PC-3 (cell line): ENCODE data around the gene ADAM17. TPM values are rescaled to one million over a fixed set of nuclear protein-coding genes. Genes with fewer than 3 reads are reported as not detected.

ENCODE experiments used
- ATAC-seq: fragments of 200-7000 bp; cut with Tn5 transposase; 2 replicates; pipeline ENCODE4 v1.9.1; 2020; ENCODE audit warnings: mild to moderate bottlenecking, moderate library complexity
- BruUV-seq: library from RNA; stranded (reverse); fragments of 400-500 nt; replicated peaks from 2 replicates; lab custom pipeline; 2021; lab: Mats Ljungman, UMichigan
- CTCF ChIA-PET: fragments of 300-600 bp; sonication (Branson Sonifier 250); formaldehyde crosslinking; loops from one replicate; lab custom pipeline; 2022; ENCODE audit warnings: antibody characterized with exemption; lab: Charles Lee
- POLR2A ChIA-PET: fragments of 300-600 bp; sonication (Branson Sonifier 250); formaldehyde crosslinking; loops from one replicate; lab custom pipeline; 2022; ENCODE audit warnings: antibody characterized with exemption; ENCODE audit not compliant: unreplicated experiment; lab: Charles Lee
- DNase-seq: peaks from one replicate; pipeline ENCODE4 v3.0.0-alpha.2; 2015
- H2AFZ ChIP-seq: fragments of 300-600 bp; sonication (generic); 2 replicates; pipeline ENCODE4 v1.6.0; 2016; ENCODE audit warnings: antibody characterized with exemption, low read length
- H3F3A ChIP-seq: fragments of 300-600 bp; sonication (generic); one replicate; pipeline ENCODE4 v1.6.0; 2017; ENCODE audit warnings: antibody characterized with exemption, low read length, control low read depth, mild to moderate bottlenecking; ENCODE audit not compliant: unreplicated experiment
- H3K27ac ChIP-seq: fragments of 300-600 bp; sonication (generic); 2 replicates; pipeline ENCODE4 v1.5.1; 2016; ENCODE audit warnings: mild to moderate bottlenecking, low read length
- H3K27me3 ChIP-seq: fragments of 300-600 bp; sonication (generic); 2 replicates; pipeline ENCODE4 v1.6.1; 2016; ENCODE audit warnings: low read length, mixed read lengths
- H3K36me3 ChIP-seq: fragments of 300-600 bp; sonication (generic); 2 replicates; pipeline ENCODE4 v1.6.1; 2016; ENCODE audit warnings: low read depth, mixed run types, low read length, mixed read lengths
- H3K4me1 ChIP-seq: fragments of 300-600 bp; sonication (generic); 2 replicates; pipeline ENCODE4 v1.5.1; 2016; ENCODE audit warnings: low read length; ENCODE audit not compliant: insufficient read depth
- H3K4me2 ChIP-seq: fragments of 300-600 bp; sonication (generic); 2 replicates; pipeline ENCODE4 v1.6.0; 2016; ENCODE audit warnings: low read length
- H3K4me3 ChIP-seq: fragments of 300-600 bp; sonication (generic); 2 replicates; pipeline ENCODE4 v1.5.1; 2016; ENCODE audit warnings: mild to moderate bottlenecking, low read length, mixed read lengths
- H3K79me2 ChIP-seq: fragments of 300-600 bp; sonication (generic); 2 replicates; pipeline ENCODE4 v1.6.1; 2017; ENCODE audit warnings: low read length, mixed read lengths
- H3K9ac ChIP-seq: fragments of 300-600 bp; sonication (generic); 2 replicates; pipeline ENCODE4 v1.6.0; 2016; ENCODE audit warnings: mild to moderate bottlenecking, low read length
- H3K9me2 ChIP-seq: fragments of 300-600 bp; sonication (generic); replicated peaks from 2 replicates; pipeline ENCODE4 v1.6.1; 2016; ENCODE audit warnings: mixed run types, low read length, mixed read lengths
- H3K9me3 ChIP-seq: fragments of 300-600 bp; sonication (generic); 2 replicates; pipeline ENCODE4 v1.6.1; 2016; ENCODE audit warnings: low read length, mixed read lengths
- H4K20me1 ChIP-seq: fragments of 300-600 bp; sonication (generic); 2 replicates; pipeline ENCODE4 v1.6.1; 2016; ENCODE audit warnings: low read length, mixed read lengths
- CTCF ChIP-seq: fragments of 300-600 bp; sonication (generic); conservative IDR thresholded peaks from 2 replicates; pipeline ENCODE4 v1.5.1; 2017; ENCODE audit warnings: antibody characterized with exemption, low read depth, mild to moderate bottlenecking, low read length
- EZH2 ChIP-seq: fragments of 300-600 bp; sonication (generic); IDR thresholded peaks from one replicate; pipeline ENCODE4 v1.6.1; 2017; ENCODE audit warnings: antibody characterized with exemption, mild to moderate bottlenecking, low read length; ENCODE audit not compliant: unreplicated experiment
- EZH2phosphoT487 ChIP-seq: fragments of 300-600 bp; sonication (generic); IDR thresholded peaks from 2 replicates; pipeline ENCODE4 v1.6.1; 2018; ENCODE audit warnings: mild to moderate bottlenecking, antibody characterized with exemption, low read length, borderline replicate concordance
- intact Hi-C: fragments of 100-400 bp; cut with micrococcal nuclease; formaldehyde crosslinking; loops from 2 replicates; pipeline ENCODE4 v1.9.0; 2023
- total RNA-seq: library from RNA; depleted of rRNA; stranded (reverse); fragments of >200 nt; gene quantifications from 2 replicates; pipeline ENCODE4 v1.2.3, GENCODE V29; 2014

The ADAM17 gene
- total RNA-seq, 1 experiment from 2014 or later = 23.0 TPM

DNA sequence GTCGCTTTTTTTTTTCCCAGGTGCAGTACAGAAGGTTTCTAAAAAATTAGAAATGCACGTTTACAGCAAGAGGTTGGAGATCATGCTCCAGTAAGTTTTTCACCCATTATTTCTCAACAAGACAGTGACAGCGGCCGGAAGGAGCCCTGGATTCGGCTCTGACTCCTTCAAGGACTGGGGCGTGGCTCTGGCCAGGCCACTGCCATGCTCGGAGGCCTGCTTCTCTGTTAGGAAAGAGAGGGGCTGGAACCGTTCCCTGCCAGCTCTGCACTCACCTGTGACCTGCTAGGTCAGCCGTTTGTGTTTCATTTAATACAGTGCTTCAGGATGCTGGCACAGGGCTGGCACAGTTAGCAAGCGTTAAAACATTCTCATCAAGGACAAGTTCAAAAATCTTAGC, 87.9 kb downstream of the ADAM17 start:
- H3K36me3 ChIP-seq = peaks cover 19% of the 10 kb centered on the region
- BruUV-seq = no TSS peak
- H3K9ac ChIP-seq = no peak overlapping the region
- intact Hi-C loops = no loop called here
- no peak overlapping the region for H2AFZ ChIP-seq
- H3K4me1 ChIP-seq = no peaks in the 10 kb centered on the region
- ATAC-seq (no peak), DNase-seq (no peak)
- ChIA-PET CTCF (no interaction called here), POLR2A (interaction anchor here (0.6 kb wide), 1 partner anchor 22 kb away, joined by 3 read pairs; no protein-coding TSS in a partner anchor)
- no peaks in the 10 kb centered on the region for H3K79me2 ChIP-seq
- H3K4me3 ChIP-seq = no peak overlapping the region
- H3K9me3 ChIP-seq = no peaks in the 10 kb centered on the region
- no peaks in the 10 kb centered on the region for H4K20me1 ChIP-seq
- no peak for TF ChIP-seq CTCF
- no peak for TF ChIP-seq EZH2phosphoT487
- no peak for TF ChIP-seq EZH2
- H3K9me2 ChIP-seq = no peaks in the 10 kb centered on the region
- no peaks in the 10 kb centered on the region for H3F3A ChIP-seq
- no peak overlapping the region for H3K4me2 ChIP-seq
- no peak overlapping the region for H3K27ac ChIP-seq
- no peaks in the 10 kb centered on the region for H3K27me3 ChIP-seq

GRCh38 chr2:9466147-9466683, 89.4 kb downstream of the ADAM17 start:
- Histone ChIP-seq H4K20me1 (no peaks in the 10 kb centered on the region), H3K4me1 (no peaks in the 10 kb centered on the region), H3F3A (no peaks in the 10 kb centered on the region), H3K27ac (no peak overlapping the region), H2AFZ (no peak overlapping the region), H3K4me2 (no peak overlapping the region), H3K9me3 (no peaks in the 10 kb centered on the region), H3K79me2 (no peaks in the 10 kb centered on the region), H3K27me3 (no peaks in the 10 kb centered on the region), H3K9ac (no peak overlapping the region), H3K4me3 (no peak overlapping the region), H3K9me2 (no peaks in the 10 kb centered on the region), H3K36me3 (peaks cover 19% of the 10 kb centered on the region)
- intact Hi-C loops = no loop called here
- ATAC-seq (no peak), DNase-seq (no peak)
- POLR2A ChIA-PET = no interaction called here
- TF ChIP-seq EZH2 = no peak
- TF ChIP-seq CTCF = no peak
- TF ChIP-seq EZH2phosphoT487 = no peak
- CTCF ChIA-PET = no interaction called here
- no TSS peak for BruUV-seq

DNA sequence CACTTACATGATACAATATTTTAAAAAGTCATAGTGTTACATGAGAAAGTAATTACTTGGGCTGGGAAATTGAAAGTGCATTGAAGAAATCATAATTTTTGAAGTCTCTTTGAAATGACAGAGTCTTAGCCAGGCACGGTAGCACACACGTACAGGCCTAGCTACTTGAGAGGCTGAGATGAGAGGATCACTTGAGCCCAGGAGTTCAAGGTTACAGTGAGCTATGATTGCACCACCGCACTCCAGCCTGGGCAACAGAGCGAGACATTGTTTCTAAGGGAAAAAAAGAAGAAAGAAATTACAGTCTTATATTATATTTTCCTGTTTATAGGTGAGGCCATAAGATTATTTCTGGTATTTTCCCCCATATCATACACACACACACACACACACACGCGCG, 90.5 kb downstream of the ADAM17 start:
- no peak overlapping the region for H3K9ac ChIP-seq
- no TSS peak for BruUV-seq
- no peaks in the 10 kb centered on the region for H3K79me2 ChIP-seq
- intact Hi-C loops = no loop called here
- ATAC-seq = no peak
- ChIA-PET POLR2A (no interaction called here), CTCF (no interaction called here)
- TF ChIP-seq CTCF (no peak), EZH2 (no peak), EZH2phosphoT487 (no peak)
- H3K4me2 ChIP-seq = no peak overlapping the region
- no peaks in the 10 kb centered on the region for H3K27me3 ChIP-seq
- H3K36me3 ChIP-seq = peaks cover 19% of the 10 kb centered on the region
- no peaks in the 10 kb centered on the region for H3K9me3 ChIP-seq
- H3K9me2 ChIP-seq = no peaks in the 10 kb centered on the region
- no peak overlapping the region for H3K4me3 ChIP-seq
- no peaks in the 10 kb centered on the region for H3K4me1 ChIP-seq
- no peaks in the 10 kb centered on the region for H3F3A ChIP-seq
- no peak for DNase-seq
- no peak overlapping the region for H2AFZ ChIP-seq
- H4K20me1 ChIP-seq = no peaks in the 10 kb centered on the region
- H3K27ac ChIP-seq = no peak overlapping the region
